HG03354 (cell line): Measurements from ENCODE around the gene PGM2L1.
"Not testable (repeated sequence)": the region's sequence is repeated elsewhere in the genome, so short reads cannot be mapped to it uniquely, and the experiment has no call there.

Experiments used
- ATAC-seq: cut with Tn5 transposase; IDR thresholded peaks from one replicate; pipeline ENCODE4 v1.9.1; 2021; ENCODE audit warnings: mild to moderate bottlenecking; ENCODE audit not compliant: unreplicated experiment, poor library complexity, severe bottlenecking

Gene PGM2L1

GRCh38 chr11:74345420-74345819 is 52.8 kb downstream of the PGM2L1 start:
- ATAC-seq: no peak

GRCh38 chr11:74341921-74342320 is 56.3 kb downstream of the PGM2L1 start:
- no peak for ATAC-seq

- ATAC-seq: no peak
These were observed 58.6 kb downstream of the PGM2L1 start for GRCh38 chr11:74339619-74340018.

GRCh38 chr11:74338963-74339362 is 59.3 kb downstream of the PGM2L1 start:
- no peak for ATAC-seq

- ATAC-seq: no peak
These were observed 65.0 kb downstream of the PGM2L1 start for GRCh38 chr11:74333193-74333592.

DNA sequence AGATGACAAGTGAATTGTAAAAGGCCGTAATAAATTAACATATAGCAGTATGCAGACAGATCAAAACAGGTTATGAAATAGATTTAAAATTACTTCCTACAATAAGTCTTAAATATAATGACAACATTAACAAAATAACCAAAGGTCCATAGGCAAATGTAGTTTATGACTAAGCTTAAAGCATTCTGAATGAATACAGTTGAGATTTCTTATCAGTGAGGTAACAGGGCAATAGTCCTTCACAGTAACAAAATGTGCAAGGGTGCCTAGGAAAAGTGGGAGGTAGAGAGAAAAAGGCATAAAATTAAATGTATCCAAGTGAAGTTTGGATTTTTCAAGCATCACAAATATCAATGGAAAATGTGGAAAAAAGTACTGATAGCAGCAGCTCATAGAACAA is 65.9 kb downstream of the PGM2L1 start:
- no peak for ATAC-seq

- ATAC-seq: not testable (repeated sequence)
These were observed 67.2 kb downstream of the PGM2L1 start for GRCh38 chr11:74331000-74331399.

- no peak for ATAC-seq
These were observed 68.0 kb downstream of the PGM2L1 start for GRCh38 chr11:74330075-74330858.

DNA sequence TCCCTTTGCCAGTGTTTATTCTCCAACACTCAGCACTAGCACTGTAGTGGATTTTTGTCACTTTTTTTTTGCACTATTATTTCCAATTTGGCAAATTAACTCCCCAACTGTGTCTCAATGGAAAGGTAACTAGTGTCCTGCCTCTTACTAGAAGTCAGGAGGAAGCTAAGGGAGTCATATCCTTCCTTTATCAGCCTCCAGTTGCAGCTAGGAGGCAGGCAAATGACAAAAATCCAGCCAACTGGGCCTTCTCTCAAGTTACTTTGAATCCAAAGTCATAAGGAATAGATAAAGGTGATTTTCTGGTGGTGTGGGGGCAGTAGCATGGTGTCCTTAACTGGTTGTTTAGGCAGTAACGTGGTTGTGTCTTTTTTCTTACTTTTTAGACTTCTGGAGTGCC is 71.2 kb downstream of the PGM2L1 start:
- ATAC-seq: no peak

GRCh38 chr11:74326665-74327064 is 71.6 kb downstream of the PGM2L1 start:
- no peak for ATAC-seq

- no peak for ATAC-seq
These were observed 72.3 kb downstream of the PGM2L1 start for GRCh38 chr11:74325649-74326645.

GRCh38 chr11:74322667-74323066 is 75.6 kb downstream of the PGM2L1 start:
- ATAC-seq: no peak

- ATAC-seq: no peak
These were observed 76.6 kb downstream of the PGM2L1 start for GRCh38 chr11:74321487-74322188.

GRCh38 chr11:74320538-74320937 is 77.7 kb downstream of the PGM2L1 start:
- no peak for ATAC-seq

DNA sequence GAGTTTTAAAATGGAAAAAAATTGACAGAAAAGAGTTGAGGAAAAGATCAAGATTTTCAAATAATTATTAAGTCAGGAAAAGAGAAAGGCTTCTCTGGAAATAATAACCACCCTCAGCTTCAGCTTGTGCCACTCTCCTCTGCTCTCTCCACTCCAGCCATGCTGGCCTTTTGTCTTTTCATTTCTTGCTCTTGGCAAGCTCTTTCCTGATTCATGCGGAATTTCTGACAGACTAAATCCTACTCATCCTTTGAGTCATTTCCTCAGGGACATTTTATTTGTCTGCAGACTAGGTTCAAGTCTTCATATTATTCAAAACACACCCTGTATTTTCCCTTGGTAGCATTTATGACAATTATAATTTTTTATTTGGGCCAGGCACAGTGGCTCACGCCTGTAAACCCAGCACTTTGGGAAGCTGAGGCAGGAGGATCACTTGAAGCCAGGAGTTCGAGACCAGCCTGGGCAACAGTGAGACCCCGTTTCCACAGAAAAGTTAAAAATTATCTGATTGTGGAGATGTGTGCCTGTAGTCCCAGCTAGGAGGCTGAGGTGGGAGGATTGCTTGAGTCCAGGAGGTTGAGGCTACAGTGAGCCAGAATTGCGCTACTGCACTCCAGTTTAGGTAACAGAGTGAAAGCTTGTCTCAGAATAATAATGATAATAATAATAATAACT is 79.0 kb downstream of the PGM2L1 start:
- no peak for ATAC-seq

- no peak for ATAC-seq
These were observed 79.8 kb downstream of the PGM2L1 start for GRCh38 chr11:74318241-74318932.

DNA sequence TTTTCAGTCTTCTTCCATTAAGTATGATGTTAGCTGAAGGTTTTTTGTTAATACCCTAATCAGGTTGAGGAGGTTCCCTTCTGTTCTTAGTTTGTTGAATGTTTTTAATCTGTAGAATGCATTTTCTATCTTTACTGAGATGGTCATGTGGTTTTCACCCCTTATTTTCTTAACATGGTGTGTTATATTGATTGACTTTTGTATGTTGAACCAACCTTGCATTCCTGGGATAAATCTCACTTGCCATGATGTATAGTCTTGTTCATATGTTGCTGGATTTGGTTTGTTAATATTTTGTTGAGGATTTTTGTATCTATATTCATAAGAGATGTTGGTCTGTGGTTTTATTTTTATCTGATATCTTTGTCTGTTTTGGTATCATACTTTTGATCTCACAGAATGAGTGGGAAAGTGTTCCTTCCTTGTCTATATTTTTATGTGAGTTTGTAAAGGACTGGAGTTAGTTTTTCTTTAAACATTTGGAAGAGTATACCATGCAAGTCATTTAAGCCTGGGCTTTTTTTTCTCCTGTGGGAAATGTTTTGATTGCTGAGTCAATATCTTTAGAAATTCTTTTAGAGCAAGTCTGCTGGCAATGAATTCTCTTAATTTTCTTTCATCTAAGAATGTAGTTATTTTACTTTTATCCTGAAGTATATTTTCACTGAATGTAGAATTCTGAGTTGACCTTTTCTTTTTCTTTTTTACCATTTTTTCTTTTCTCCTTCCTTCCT is 81.3 kb downstream of the PGM2L1 start:
- ATAC-seq: no peak

GRCh38 chr11:74312326-74312725 is 85.9 kb downstream of the PGM2L1 start:
- ATAC-seq: no peak
